Upper lobe of left lung (tissue), 4 donors: ENCODE measurements around the gene PTH2.
"Not testable (repeated sequence)": the region's sequence is repeated elsewhere in the genome, so short reads cannot be mapped to it uniquely, and the experiment has no call there.

Experiments used
- CTCF ChIP-seq, 6 experiments: fragments of 450-650 bp in 4 of 6; fragments of 200-600 bp in 2 of 6; sonication (generic) in 2 of 6; IDR thresholded peaks; one replicate each; pipeline ENCODE4 v1.5.1; 2016 to 2019; ENCODE audit warnings: antibody characterized with exemption in 6 of 6
- POLR2A ChIP-seq, 4 donors: fragments of 450-650 bp; IDR thresholded peaks; one replicate each; pipeline ENCODE4 v1.5.1; 2016 to 2017; ENCODE audit warnings: antibody characterized with exemption in 4 of 4, mild to moderate bottlenecking in 2 of 4
- POLR2AphosphoS5 ChIP-seq, 2 donors: sonication (generic); formaldehyde crosslinking; IDR thresholded peaks; one replicate each; pipeline ENCODE4 v1.5.1; 2017; ENCODE audit warnings: antibody characterized with exemption in 2 of 2

GRCh38 chr19:49373174-49373573 is 50.1 kb downstream of the PTH2 start:
- not testable (repeated sequence) for TF ChIP-seq POLR2AphosphoS5, CTCF, POLR2A (IDR thresholded peaks at IDR 0.05)
